ENCODE data around the gene LCE3E. TPM values are rescaled to one million over a fixed set of nuclear protein-coding genes. Genes with fewer than 3 reads are reported as not detected.
"Not testable (repeated sequence)": the region's sequence is repeated elsewhere in the genome, so short reads cannot be mapped to it uniquely, and the experiment has no call there.

The LCE3E gene
- not detected for polyA plus RNA-seq (2012; ENCODE audit: low read depth, missing spikeins)

GRCh38 chr1:152566681-152567080, at the start of gene LCE3E:
TSS of gene LCE3E (minus strand) at chr1:152566780. CDS start at chr1:152566208, 572 bp downstream.
- TF ChIP-seq POLR2AphosphoS5 (IDR thresholded peaks at IDR 0.05; ENCODE audit: low read depth, low read length) (no peak), POU2F2 (IDR thresholded peaks at IDR 0.05; ENCODE audit: low read depth, low read length) (no peak), POLR2A (IDR thresholded peaks at IDR 0.05; ENCODE audit: low read depth, low read length) (no peak), SPI1 (IDR thresholded peaks at IDR 0.05; ENCODE audit: low read depth, low read length) (no peak), TAF1 (IDR thresholded peaks at IDR 0.05; ENCODE audit: low read depth, low read length) (no peak), PAX5 (IDR thresholded peaks at IDR 0.05; ENCODE audit: insufficient read depth, low read length, severe bottlenecking) (no peak)
- DNase-seq (ENCODE audit: insufficient read length, low spot score): no peak
- no peak for FAIRE-seq

GRCh38 chr1:152613511-152613910, 46.9 kb upstream of the LCE3E start, which contains the start of gene LCE3B:
TSS of gene LCE3B (plus strand) at chr1:152613811. CDS start at chr1:152613811, 0 bp downstream.
- no peak for FAIRE-seq
- no peak for DNase-seq (ENCODE audit: insufficient read length, low spot score)

GRCh38 chr1:152599934-152600333, 33.4 kb upstream of the LCE3E start, which contains the start of gene LCE3C:
TSS of gene LCE3C (plus strand) at chr1:152600234. CDS start at chr1:152600732, 498 bp downstream.
- DNase-seq (ENCODE audit: insufficient read length, low spot score) (no peak), FAIRE-seq (no peak)
- TF ChIP-seq POLR2AphosphoS5 (IDR thresholded peaks at IDR 0.05; ENCODE audit: low read depth, low read length) (no peak), SPI1 (IDR thresholded peaks at IDR 0.05; ENCODE audit: low read depth, low read length) (no peak), TAF1 (IDR thresholded peaks at IDR 0.05; ENCODE audit: low read depth, low read length) (no peak), PAX5 (IDR thresholded peaks at IDR 0.05; ENCODE audit: insufficient read depth, low read length, severe bottlenecking) (no peak), POLR2A (IDR thresholded peaks at IDR 0.05; ENCODE audit: low read depth, low read length) (no peak), POU2F2 (IDR thresholded peaks at IDR 0.05; ENCODE audit: low read depth, low read length) (no peak)

More at GRCh38 chr1:152613511-152613910, 46.9 kb upstream of the LCE3E start, which contains the start of gene LCE3B:
- TF ChIP-seq SPI1 (IDR thresholded peaks at IDR 0.05; ENCODE audit: low read depth, low read length): no peak
- TF ChIP-seq POLR2AphosphoS5 (IDR thresholded peaks at IDR 0.05; ENCODE audit: low read depth, low read length): no peak
- TF ChIP-seq POLR2A (IDR thresholded peaks at IDR 0.05; ENCODE audit: low read depth, low read length): no peak
- TF ChIP-seq PAX5 (IDR thresholded peaks at IDR 0.05; ENCODE audit: insufficient read depth, low read length, severe bottlenecking): no peak
- TF ChIP-seq TAF1 (IDR thresholded peaks at IDR 0.05; ENCODE audit: low read depth, low read length): no peak
- TF ChIP-seq POU2F2 (IDR thresholded peaks at IDR 0.05; ENCODE audit: low read depth, low read length): no peak

GRCh38 chr1:152596986-152597385, 30.4 kb upstream of the LCE3E start:
- no peak for DNase-seq (ENCODE audit: insufficient read length, low spot score)
- FAIRE-seq: no peak
- TF ChIP-seq SPI1 (IDR thresholded peaks at IDR 0.05; ENCODE audit: low read depth, low read length): no peak
- TF ChIP-seq POU2F2 (IDR thresholded peaks at IDR 0.05; ENCODE audit: low read depth, low read length): no peak
- TF ChIP-seq TAF1 (IDR thresholded peaks at IDR 0.05; ENCODE audit: low read depth, low read length): no peak
- TF ChIP-seq POLR2A (IDR thresholded peaks at IDR 0.05; ENCODE audit: low read depth, low read length): no peak
- TF ChIP-seq POLR2AphosphoS5 (IDR thresholded peaks at IDR 0.05; ENCODE audit: low read depth, low read length): no peak
- TF ChIP-seq PAX5 (IDR thresholded peaks at IDR 0.05; ENCODE audit: insufficient read depth, low read length, severe bottlenecking): no peak

GRCh38 chr1:152585586-152585985, 19.0 kb upstream of the LCE3E start:
- TF ChIP-seq SPI1 (IDR thresholded peaks at IDR 0.05; ENCODE audit: low read depth, low read length) (no peak), POU2F2 (IDR thresholded peaks at IDR 0.05; ENCODE audit: low read depth, low read length) (no peak), TAF1 (IDR thresholded peaks at IDR 0.05; ENCODE audit: low read depth, low read length) (no peak), POLR2A (IDR thresholded peaks at IDR 0.05; ENCODE audit: low read depth, low read length) (no peak), PAX5 (IDR thresholded peaks at IDR 0.05; ENCODE audit: insufficient read depth, low read length, severe bottlenecking) (no peak), POLR2AphosphoS5 (IDR thresholded peaks at IDR 0.05; ENCODE audit: low read depth, low read length) (no peak)
- FAIRE-seq: no peak
- DNase-seq (ENCODE audit: insufficient read length, low spot score): no peak

- TF ChIP-seq TAF1 (IDR thresholded peaks at IDR 0.05; ENCODE audit: low read depth, low read length): no peak
- TF ChIP-seq POU2F2 (IDR thresholded peaks at IDR 0.05; ENCODE audit: low read depth, low read length): no peak
- TF ChIP-seq POLR2AphosphoS5 (IDR thresholded peaks at IDR 0.05; ENCODE audit: low read depth, low read length): no peak
- TF ChIP-seq SPI1 (IDR thresholded peaks at IDR 0.05; ENCODE audit: low read depth, low read length): no peak
- TF ChIP-seq POLR2A (IDR thresholded peaks at IDR 0.05; ENCODE audit: low read depth, low read length): no peak
- TF ChIP-seq PAX5 (IDR thresholded peaks at IDR 0.05; ENCODE audit: insufficient read depth, low read length, severe bottlenecking): no peak
- FAIRE-seq (no peak), DNase-seq (ENCODE audit: insufficient read length, low spot score) (no peak)
Observed at GRCh38 chr1:152582647-152583046, 16.1 kb upstream of the LCE3E start.

- TF ChIP-seq TAF1 (IDR thresholded peaks at IDR 0.05; ENCODE audit: low read depth, low read length) (no peak), POLR2AphosphoS5 (IDR thresholded peaks at IDR 0.05; ENCODE audit: low read depth, low read length) (no peak), POLR2A (IDR thresholded peaks at IDR 0.05; ENCODE audit: low read depth, low read length) (no peak)
- FAIRE-seq: no peak
Observed at GRCh38 chr1:152580433-152580832, 13.9 kb upstream of the LCE3E start, which contains the start of gene LCE3D. TSS of gene LCE3D (minus strand) at chr1:152580516. CDS start at chr1:152579936, 580 bp downstream.

GRCh38 chr1:152579526-152579925, 12.9 kb upstream of the LCE3E start:
- FAIRE-seq; DNase-seq (ENCODE audit: insufficient read length, low spot score): not testable (repeated sequence)

More at GRCh38 chr1:152580433-152580832, 13.9 kb upstream of the LCE3E start, which contains the start of gene LCE3D:
- DNase-seq (ENCODE audit: insufficient read length, low spot score): no peak

- no peak for DNase-seq (ENCODE audit: insufficient read length, low spot score)
- no peak for FAIRE-seq
- TF ChIP-seq TAF1 (IDR thresholded peaks at IDR 0.05; ENCODE audit: low read depth, low read length): no peak
Observed at GRCh38 chr1:152577168-152577567, 10.6 kb upstream of the LCE3E start.

- FAIRE-seq (no peak), DNase-seq (ENCODE audit: insufficient read length, low spot score) (no peak)
- TF ChIP-seq SPI1 (IDR thresholded peaks at IDR 0.05; ENCODE audit: low read depth, low read length) (no peak), TAF1 (IDR thresholded peaks at IDR 0.05; ENCODE audit: low read depth, low read length) (no peak), PAX5 (IDR thresholded peaks at IDR 0.05; ENCODE audit: insufficient read depth, low read length, severe bottlenecking) (no peak), POU2F2 (IDR thresholded peaks at IDR 0.05; ENCODE audit: low read depth, low read length) (no peak), POLR2A (IDR thresholded peaks at IDR 0.05; ENCODE audit: low read depth, low read length) (no peak), POLR2AphosphoS5 (IDR thresholded peaks at IDR 0.05; ENCODE audit: low read depth, low read length) (no peak)
Observed at GRCh38 chr1:152565535-152566215, 905 bp downstream of the LCE3E start.
